NCI-H345 treated with DMSO at 0.1 percent for 48 hours (cell line): ENCODE results near the gene PKD1.
"Not testable (repeated sequence)": the region's sequence is repeated elsewhere in the genome, so short reads cannot be mapped to it uniquely, and the experiment has no call there.

ENCODE experiments used
- DNase-seq: peaks from one replicate; lab custom pipeline; 2025; ENCODE audit not compliant: unreplicated experiment; lab: John Stamatoyannopoulos, UW

Gene PKD1

GRCh38 chr16:2152695-2153506, 17.2 kb upstream of the PKD1 start:
- no peak for DNase-seq

- no peak for DNase-seq
Measured at GRCh38 chr16:2151188-2152091, 15.7 kb upstream of the PKD1 start.

- DNase-seq, result peak; percentile 34
Measured at GRCh38 chr16:2150418-2151187, 14.9 kb upstream of the PKD1 start.

- no peak for DNase-seq
Measured at GRCh38 chr16:2149630-2150417, 14.1 kb upstream of the PKD1 start.

GRCh38 chr16:2148714-2149629, 13.3 kb upstream of the PKD1 start:
- DNase-seq, result no peak

- DNase-seq, result peak; percentile 93
Measured at GRCh38 chr16:2147981-2148671, 12.4 kb upstream of the PKD1 start, which contains the start of gene RAB26. RAB26 (plus strand) TSS chr16:2148625; CDS start chr16:2148784, 159 bp downstream.

GRCh38 chr16:2147378-2147777, 11.7 kb upstream of the PKD1 start:
- no peak for DNase-seq

- DNase-seq, result no peak
Measured at GRCh38 chr16:2145843-2146242, 10.1 kb upstream of the PKD1 start.

GRCh38 chr16:2143878-2144485, 8.3 kb upstream of the PKD1 start:
- DNase-seq, result no peak

- no peak for DNase-seq
Measured at GRCh38 chr16:2142942-2143877, 7.5 kb upstream of the PKD1 start.

- not testable (repeated sequence) for DNase-seq
Measured at GRCh38 chr16:2135071-2135470, 627 bp downstream of the PKD1 start.

GRCh38 chr16:2133797-2134196, 1.9 kb downstream of the PKD1 start:
- DNase-seq, result not testable (repeated sequence)

GRCh38 chr16:2129890-2130447, 5.7 kb downstream of the PKD1 start:
- not testable (repeated sequence) for DNase-seq

- not testable (repeated sequence) for DNase-seq
Measured at GRCh38 chr16:2129251-2129650, 6.4 kb downstream of the PKD1 start.

GRCh38 chr16:2127630-2128280, 7.9 kb downstream of the PKD1 start:
- not testable (repeated sequence) for DNase-seq

GRCh38 chr16:2126928-2127556, 8.7 kb downstream of the PKD1 start:
- not testable (repeated sequence) for DNase-seq
